ENCODE data around the gene ICE2. TPM values are rescaled to one million over a fixed set of nuclear protein-coding genes. Genes with fewer than 3 reads are reported as not detected.
A peak's percentile ranks its signal among the peaks of the same experiment; 100 is the strongest.

Gene ICE2
- total and polyA plus RNA-seq, 2 of the 4 experiments (the other 2 are of a cell fraction) = 14.7 to 21.1 TPM

DNA sequence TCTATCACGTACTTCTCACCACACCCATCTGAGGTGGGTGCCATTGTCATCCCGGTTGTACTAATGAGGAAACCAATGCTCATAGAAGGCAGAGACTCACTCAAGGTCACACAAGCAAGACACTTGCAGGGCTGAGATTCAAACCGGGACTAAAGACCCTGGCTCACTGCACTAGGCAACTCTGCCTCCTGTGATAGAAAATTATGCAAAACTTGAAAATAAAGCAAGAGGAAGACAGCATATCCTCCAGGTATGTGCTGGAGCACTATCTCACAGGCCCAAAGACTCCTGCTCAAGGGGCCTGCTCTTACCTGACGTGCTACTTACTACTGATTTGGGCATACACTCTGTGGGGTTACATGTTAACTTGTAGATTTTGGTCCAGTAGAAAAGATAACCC is 106.7 kb downstream of the ICE2 start:
- Histone ChIP-seq H2BK15ac (ENCODE audit: low read depth, low read length) (peak overlapping the region; percentile 78; the same call in 2 of the 3 replicates), H2AFZ (replicated peaks; ENCODE audit: low read length, poor library complexity) (no peak overlapping the region), H2AK5ac (ENCODE audit: low read depth, low read length) (peak overlapping the region; percentile 90), H3K9ac (ENCODE audit: low read depth, low read length) (no peak overlapping the region), H3K27ac (ENCODE audit: insufficient read depth, low read length) (peak overlapping the region; percentile 81), H2BK20ac (ENCODE audit: low read depth, low read length) (peak overlapping the region; percentile 97), H3K56ac (ENCODE audit: extremely low read depth, insufficient read depth, low read length) (peak overlapping the region; percentile 22; the same call in 1 of the 2 replicates), H3K14ac (replicated peaks; ENCODE audit: low read depth, low read length) (peak overlapping the region; percentile 90), H3K18ac (ENCODE audit: low read depth, low read length) (peak overlapping the region; percentile 68), H2BK5ac (ENCODE audit: low read depth, low read length, poor library complexity, severe bottlenecking) (peak overlapping the region; percentile 98), H4K20me1 (ENCODE audit: insufficient read depth, low read length) (peaks cover 70% of the 10 kb centered on the region), H4K5ac (ENCODE audit: low read depth, low read length) (peak overlapping the region; percentile 82), H2BK120ac (ENCODE audit: low read depth, low read length) (peak overlapping the region; percentile 93), H3K4me3 (ENCODE audit: insufficient read depth, low read depth, low read length) (no peak overlapping the region), H4K8ac (ENCODE audit: low read depth in 2 of 2, low read length in 2 of 2) (peak overlapping the region; percentile 3 to 67), H3K9me3 (ENCODE audit: control insufficient read depth, insufficient read depth, low read length) (no peaks in the 10 kb centered on the region), H3K27me3 (ENCODE audit: control insufficient read depth, insufficient read depth, low read length) (no peaks in the 10 kb centered on the region), H3K36me3 (ENCODE audit: control insufficient read depth, insufficient read depth, low read length) (peaks cover 46% of the 10 kb centered on the region), H2AK9ac (replicated peaks; ENCODE audit: low read depth, low read length, poor library complexity) (peak overlapping the region; percentile 68), H3K4ac (ENCODE audit: low read depth, low read length) (peak overlapping the region; percentile 91), H3K4me1 (ENCODE audit: control insufficient read depth, insufficient read depth, low read length) (peaks cover 43% of the 10 kb centered on the region), H4K91ac (ENCODE audit: insufficient read depth, low read depth, low read length) (peak overlapping the region; percentile 81), H3K9me1 (ENCODE audit: insufficient read depth, low read length) (peaks cover 23% of the 10 kb centered on the region), H3K4me2 (ENCODE audit: low read depth, low read length) (0 out of 2 replicates have a peak overlapping the region, but pooled peaks have one; percentile 17), H3K23ac (ENCODE audit: low read depth, low read length) (peak overlapping the region; percentile 48), H3K79me1 (ENCODE audit: low read depth in 1 of 2, low read length in 2 of 2) (peaks cover 31 to 74% of the 10 kb centered on the region in 2 experiments)
- POLR2A ChIA-PET (ENCODE audit: unreplicated experiment) = interaction anchor here (0.6 kb wide), 1 partner anchor 556 kb away, joined by 3 read pairs; no protein-coding TSS in a partner anchor
- BruUV-seq (replicated peaks) = no TSS peak
- TF ChIP-seq MXI1 (IDR thresholded peaks at IDR 0.05; ENCODE audit: borderline replicate concordance, low read depth, low read length) (no peak), POLR2A (IDR thresholded peaks at IDR 0.05; ENCODE audit: low read depth, low read length) (no peak)
- TF ChIP-seq, protein P1, sequence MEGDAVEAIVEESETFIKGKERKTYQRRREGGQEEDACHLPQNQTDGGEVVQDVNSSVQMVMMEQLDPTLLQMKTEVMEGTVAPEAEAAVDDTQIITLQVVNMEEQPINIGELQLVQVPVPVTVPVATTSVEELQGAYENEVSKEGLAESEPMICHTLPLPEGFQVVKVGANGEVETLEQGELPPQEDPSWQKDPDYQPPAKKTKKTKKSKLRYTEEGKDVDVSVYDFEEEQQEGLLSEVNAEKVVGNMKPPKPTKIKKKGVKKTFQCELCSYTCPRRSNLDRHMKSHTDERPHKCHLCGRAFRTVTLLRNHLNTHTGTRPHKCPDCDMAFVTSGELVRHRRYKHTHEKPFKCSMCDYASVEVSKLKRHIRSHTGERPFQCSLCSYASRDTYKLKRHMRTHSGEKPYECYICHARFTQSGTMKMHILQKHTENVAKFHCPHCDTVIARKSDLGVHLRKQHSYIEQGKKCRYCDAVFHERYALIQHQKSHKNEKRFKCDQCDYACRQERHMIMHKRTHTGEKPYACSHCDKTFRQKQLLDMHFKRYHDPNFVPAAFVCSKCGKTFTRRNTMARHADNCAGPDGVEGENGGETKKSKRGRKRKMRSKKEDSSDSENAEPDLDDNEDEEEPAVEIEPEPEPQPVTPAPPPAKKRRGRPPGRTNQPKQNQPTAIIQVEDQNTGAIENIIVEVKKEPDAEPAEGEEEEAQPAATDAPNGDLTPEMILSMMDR (conservative IDR thresholded peaks at IDR 0.05; ENCODE audit: low read depth, low read length) = no peak
- TF ChIP-seq, protein P2, sequence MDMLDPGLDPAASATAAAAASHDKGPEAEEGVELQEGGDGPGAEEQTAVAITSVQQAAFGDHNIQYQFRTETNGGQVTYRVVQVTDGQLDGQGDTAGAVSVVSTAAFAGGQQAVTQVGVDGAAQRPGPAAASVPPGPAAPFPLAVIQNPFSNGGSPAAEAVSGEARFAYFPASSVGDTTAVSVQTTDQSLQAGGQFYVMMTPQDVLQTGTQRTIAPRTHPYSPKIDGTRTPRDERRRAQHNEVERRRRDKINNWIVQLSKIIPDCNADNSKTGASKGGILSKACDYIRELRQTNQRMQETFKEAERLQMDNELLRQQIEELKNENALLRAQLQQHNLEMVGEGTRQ (IDR thresholded peaks at IDR 0.05; ENCODE audit: low read depth, low read length) = no peak
- WGBS, 2 experiments (ENCODE audit: extremely low coverage in 2 of 2, insufficient read length in 1 of 2) = no CpG with 5 or more reads among the region's 4 CpGs
- intact Hi-C loops (cut with micrococcal nuclease) = no loop called here
- dilution Hi-C loops (cut with HindIII; ENCODE audit: low sequenced_read_pairs, unreplicated experiment) = no loop called here
- ATAC-seq (ENCODE audit: low read depth) = no peak
- no peak for DNase-seq
- in situ Hi-C loops (cut with MboI; ENCODE audit: low sequenced_read_pairs) = no loop called here
- CTCF ChIA-PET = no interaction called here

Data from IMR-90 (cell line).